GM18517 (cell line): ENCODE results near the gene RABGAP1L.
A peak's percentile ranks its signal among the peaks of the same experiment; 100 is the strongest.
"Not testable (repeated sequence)": the region's sequence is repeated elsewhere in the genome, so short reads cannot be mapped to it uniquely, and the experiment has no call there.

ENCODE experiments used
- ATAC-seq: cut with Tn5 transposase; IDR thresholded peaks from one replicate; pipeline ENCODE4 v1.9.1; 2021; ENCODE audit warnings: mild to moderate bottlenecking, moderate library complexity; ENCODE audit not compliant: unreplicated experiment

The RABGAP1L gene

GRCh38 chr1:174232761-174233160 is 73.4 kb downstream of the RABGAP1L start:
- no peak for ATAC-seq

GRCh38 chr1:174238845-174239501 is 79.7 kb downstream of the RABGAP1L start:
- ATAC-seq = not testable (repeated sequence)

DNA sequence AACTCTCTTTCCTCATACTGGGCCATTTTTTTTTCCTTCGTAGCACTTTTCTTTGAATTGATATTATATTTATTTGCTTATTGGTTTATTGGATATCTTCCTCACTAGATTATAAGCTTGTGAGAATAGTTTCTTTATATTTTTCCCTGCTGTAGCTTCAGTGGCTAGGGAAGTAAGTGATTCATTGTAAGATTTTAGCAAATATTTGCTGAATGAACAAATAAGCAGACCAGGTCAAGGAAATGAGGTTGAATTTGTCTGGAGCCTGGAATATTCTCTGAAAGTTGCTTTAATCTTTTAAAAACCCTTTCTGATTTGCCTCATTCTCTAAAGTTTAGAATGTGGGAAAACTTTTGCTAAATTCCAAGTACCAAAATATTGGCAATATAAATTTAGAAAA is 80.2 kb downstream of the RABGAP1L start:
- no peak for ATAC-seq

- ATAC-seq = no peak
Observed at GRCh38 chr1:174242856-174243255, 83.5 kb downstream of the RABGAP1L start.

DNA sequence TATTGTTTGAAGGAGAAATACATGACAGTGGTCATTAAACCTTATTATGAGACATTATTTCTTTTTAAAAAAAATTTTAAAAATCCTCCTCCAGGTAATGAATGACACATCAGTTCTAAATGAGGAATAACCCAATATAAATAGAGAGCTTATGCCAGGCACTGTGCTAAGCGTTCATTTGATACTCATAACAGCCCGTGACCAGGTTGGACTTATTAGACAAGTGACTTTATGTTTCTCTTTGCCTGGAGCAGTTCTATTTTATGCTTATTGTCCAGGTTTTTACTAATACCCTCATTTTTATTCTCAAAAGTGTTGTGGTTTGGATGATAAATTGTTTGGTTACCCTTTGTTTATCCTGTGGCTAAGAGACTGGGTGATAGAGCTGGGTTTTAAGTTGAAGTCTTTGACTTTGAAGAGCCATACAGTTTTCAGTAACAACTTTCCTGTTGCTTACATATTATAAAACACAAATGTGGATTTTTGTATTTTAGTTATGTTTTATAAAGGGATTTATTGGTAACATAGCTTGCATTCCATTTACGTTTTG is 84.2 kb downstream of the RABGAP1L start:
- ATAC-seq = no peak

DNA sequence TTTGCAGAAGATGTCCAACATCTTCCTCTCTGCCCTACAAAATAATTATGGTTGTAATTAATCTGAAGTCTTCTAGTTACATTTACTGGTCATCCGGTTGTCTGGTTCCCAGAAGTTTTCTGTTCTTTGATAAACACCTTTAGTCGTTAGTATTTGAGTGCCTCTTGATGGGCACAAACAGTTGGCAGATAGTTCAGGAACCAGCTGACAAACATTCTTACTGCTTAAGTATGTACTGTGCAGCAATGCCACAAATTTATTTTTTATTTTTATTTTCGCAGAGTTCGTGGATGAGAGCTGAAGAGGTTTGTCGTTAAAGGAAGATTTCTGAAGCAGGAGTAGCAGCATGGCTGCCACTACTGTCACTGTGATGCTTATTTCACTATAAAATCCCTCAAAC is 84.7 kb downstream of the RABGAP1L start:
- ATAC-seq = no peak

DNA sequence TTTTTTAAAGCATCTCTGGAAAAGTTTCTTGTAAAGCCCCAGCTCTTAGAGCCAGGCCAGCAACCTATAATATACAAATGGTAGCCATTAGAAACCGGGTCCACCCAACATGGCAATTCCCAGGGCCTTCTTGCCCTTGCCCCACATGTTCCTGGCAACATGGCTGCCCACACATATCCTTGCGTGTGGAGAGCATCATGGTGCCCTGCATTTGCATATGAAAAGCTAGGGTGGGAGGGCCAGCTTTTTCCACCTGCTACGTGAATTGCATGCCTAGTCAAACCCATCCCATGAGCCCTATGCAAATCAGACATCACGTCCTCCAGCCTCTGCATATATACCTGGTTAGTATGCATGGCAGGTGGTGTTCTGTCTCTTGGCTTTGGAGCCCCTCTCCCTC is 88.2 kb downstream of the RABGAP1L start:
- ATAC-seq = no peak

- no peak for ATAC-seq
Observed at GRCh38 chr1:174248041-174248440, 88.7 kb downstream of the RABGAP1L start.

DNA sequence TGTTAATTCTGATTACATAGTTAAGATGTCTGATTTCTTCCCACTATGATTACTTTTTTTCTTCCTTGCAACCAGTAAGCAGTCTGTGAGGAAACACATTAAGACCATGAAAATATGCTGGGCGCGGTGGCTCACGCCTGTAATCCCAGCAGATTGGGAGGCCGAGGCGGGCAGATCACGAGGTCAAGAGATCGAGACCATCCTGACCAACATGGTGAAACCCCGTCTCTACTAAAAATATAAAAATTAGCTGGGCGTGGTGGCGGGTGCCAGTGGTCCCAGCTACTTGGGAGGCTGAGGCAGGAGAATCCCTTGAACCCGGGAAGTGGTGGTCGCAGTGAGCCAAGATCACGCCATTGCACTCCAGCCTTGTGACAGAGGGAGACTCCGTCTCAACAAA is 97.1 kb downstream of the RABGAP1L start:
- not testable (repeated sequence) for ATAC-seq

GRCh38 chr1:174258148-174258550 is 98.8 kb downstream of the RABGAP1L start:
- no peak for ATAC-seq

DNA sequence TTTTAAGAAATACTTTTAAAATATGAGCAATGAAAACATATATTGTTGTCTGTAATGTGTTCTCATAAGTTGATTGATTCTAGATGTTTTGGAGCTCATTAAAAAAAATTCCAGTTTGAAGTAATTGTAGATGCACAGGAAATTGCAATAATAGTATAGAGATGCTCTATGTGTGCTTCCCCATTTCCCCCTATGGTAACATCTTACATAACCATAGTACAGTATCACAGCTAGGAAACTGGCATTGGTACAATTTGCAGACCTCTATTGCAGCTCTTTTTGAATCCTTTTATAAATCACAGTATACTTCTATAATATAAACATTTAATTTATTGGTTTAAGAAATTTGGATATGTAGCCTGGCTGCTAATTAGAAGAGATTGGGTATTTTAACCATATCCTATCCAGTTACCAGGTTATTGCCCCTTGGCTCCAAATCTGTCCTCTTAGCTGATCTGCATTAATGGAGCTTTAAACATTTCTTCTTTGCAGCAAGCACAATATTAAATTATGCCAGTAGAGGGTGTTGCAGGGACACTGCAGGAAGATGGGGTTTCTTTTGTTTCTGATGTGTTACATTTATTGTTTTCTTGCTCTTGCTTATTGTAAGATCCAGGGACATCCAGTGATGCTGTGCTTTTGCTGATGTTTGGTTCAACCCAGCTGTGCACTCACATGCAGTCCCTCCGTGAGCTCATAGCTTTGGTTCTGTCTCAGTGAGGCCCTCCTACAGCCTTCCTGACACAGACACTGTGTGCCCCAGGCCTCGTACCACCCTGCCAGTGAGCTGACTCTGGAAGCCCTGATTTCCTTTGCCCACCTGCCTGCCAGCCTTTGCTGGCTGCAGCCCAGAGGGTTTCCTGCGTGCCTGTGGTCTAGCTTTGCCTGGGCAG is 103.3 kb downstream of the RABGAP1L start:
- no peak for ATAC-seq

DNA sequence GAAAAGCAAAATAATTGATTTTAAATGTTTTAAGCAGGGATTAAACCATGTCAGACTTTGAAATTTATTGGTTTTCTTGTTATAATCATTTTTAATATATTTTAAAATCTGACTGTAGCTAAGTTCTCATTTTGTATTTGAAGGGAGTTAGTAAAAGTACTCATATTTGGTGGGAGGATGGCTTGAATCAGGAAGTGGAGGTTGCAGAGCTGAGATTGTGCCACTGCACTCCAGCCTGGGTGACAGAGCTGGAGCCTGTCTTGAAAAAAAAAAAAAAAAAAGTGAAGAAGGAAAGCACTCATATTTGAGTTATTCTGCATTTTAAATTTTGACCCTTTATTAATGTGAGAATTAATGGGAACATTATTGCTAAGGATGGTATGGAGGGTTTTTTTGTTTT is 106.0 kb downstream of the RABGAP1L start:
- no peak for ATAC-seq

GRCh38 chr1:174266476-174266875 is 107.2 kb downstream of the RABGAP1L start:
- no peak for ATAC-seq

DNA sequence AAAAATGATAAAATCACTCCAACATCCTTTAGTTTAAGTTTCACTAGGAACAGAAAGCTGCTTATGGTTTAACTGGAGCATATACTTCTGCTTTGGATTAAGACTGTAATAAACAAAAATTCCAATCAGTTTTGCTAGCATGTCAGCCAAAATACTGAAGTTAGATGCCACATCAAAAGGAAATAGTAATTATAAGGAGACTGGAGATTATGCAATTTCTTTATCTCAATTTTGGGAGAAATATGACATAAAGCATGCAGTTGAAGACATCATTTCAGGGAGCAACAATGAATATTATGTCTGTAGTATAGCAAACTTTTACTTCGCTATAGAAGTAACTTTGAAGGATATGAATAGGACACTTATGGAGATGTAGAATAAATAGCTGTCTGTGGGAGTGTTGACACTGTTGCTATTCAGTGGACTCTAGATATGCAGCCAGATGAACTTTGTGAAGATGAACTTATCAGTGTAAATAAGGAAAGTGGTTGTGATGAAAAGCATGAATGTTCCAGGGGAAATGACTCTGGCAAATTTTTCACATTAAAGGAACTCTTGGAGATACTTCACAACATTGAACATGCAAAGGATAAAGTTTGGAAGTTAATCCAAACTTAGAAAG is 107.8 kb downstream of the RABGAP1L start:
- no peak for ATAC-seq

DNA sequence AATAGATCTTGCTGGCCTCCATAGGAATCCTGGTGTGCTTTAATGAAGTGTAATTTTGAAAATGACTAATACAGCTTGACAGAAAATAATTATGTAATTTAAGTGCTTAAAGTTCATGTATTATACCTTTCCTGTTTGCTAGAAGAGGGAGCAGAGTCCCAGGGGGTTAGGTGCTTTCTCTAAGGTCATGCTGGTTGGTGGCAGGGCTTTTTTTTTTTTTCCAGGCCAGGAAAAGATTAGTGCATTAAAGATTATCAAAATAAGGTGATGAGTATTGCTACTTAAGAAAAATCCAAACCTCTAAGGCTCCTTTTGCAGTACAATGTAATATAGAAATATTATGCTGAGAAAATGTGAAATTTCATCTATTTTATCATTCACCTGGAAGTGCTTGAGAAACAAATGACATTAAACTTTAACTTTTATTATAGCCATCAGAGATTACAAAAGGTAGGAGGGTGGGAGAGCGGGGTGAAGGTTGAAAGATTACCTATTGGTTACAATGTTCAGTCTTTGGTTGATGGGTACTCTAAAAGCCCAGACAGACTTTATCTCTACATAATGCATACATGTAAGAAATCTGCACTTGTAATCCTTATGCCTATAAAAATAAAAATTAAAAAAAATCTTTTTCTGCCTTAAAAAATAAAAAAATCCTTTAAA is 110.8 kb downstream of the RABGAP1L start:
- ATAC-seq = no peak

- no peak for ATAC-seq
Observed at GRCh38 chr1:174273190-174273589, 113.9 kb downstream of the RABGAP1L start.

DNA sequence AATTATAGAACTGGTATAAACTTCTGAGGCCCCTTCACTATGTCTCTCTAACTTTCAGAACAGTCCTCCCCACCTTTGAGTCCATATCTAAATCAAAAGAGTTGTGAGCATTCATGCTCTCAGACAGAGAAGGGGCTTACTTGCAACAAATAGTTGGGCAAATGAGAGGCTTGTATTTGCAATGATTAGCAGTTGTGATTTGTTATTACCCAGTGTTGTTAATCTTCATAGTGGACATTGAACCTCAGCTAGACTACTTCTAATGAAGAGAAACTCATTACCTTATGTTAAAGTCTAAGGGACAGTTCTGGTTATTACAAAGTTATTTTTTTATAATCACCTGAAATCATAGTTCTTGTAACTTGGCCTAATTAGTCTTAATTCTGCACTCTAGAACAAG is 114.5 kb downstream of the RABGAP1L start:
- ATAC-seq = no peak

GRCh38 chr1:174274452-174274851 is 115.1 kb downstream of the RABGAP1L start:
- no peak for ATAC-seq

GRCh38 chr1:174274884-174275283 is 115.6 kb downstream of the RABGAP1L start:
- ATAC-seq = no peak

DNA sequence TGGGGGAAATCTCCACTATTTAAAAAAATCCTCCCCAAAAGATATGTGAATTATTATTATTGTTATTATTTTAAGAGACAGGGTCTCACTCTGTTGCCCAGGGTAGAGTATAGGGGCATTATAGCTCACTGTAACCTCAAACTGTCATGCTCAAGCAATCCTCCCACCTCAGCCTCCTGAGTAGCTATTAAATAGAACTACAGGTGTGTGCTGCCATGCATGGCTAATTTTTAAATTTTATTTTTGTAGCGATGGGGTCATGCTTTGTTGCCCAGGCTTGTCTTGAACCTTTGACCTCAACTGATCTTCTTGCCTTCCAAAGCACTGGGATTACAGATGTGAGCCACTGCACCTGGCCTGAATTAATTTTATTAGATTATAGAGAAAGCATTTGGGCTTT is 116.8 kb downstream of the RABGAP1L start:
- ATAC-seq = peak; percentile 62

DNA sequence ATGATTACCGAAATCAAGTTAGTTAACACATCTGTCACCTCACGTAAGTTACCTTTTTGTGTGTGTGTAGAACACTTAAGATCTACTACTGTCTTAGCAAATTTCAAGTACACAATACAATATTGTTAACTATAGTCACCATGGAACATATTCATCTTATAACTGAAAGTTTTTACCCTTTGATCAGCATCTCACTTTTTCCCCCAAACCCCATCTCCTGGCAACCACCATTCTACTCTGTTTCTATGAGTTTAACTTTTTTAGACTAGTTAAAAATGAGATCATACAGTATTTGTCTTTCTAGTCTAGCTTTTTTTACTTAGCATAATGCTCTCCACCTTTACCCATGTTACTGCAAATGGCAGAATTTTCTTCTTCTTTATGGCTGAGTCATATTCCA is 124.7 kb downstream of the RABGAP1L start:
- ATAC-seq = no peak
